ENCODE results near the gene DOCK8.

The DOCK8 gene

DNA sequence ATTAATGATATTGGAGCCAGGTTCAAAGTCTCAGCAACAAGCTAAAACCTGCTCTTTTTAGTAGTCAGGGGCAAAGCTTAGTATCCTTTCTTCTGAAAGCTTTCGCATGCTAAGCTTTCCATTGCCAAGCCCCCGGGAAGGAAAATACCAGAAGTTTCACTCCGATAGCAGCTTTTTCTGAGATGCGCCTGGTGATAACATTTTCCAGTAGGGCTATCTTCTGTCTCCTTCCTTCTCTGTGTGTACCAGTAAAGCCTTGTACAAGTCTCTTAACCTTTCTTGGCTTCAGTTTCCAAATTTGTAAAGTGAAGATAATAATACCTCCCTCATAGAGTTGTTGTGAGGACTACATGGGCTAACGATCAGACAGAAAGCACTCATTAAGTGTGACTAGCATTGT is 36.7 kb downstream of the DOCK8 start (continued):
- TF ChIP-seq POU6F1 (CRISPR knock-in tag; IDR thresholded peaks at IDR 0.05; ENCODE audit: borderline replicate concordance, low read depth) (no peak), ZNF8 (CRISPR knock-in tag; IDR thresholded peaks at IDR 0.05) (no peak), BACH2 (CRISPR knock-in tag; IDR thresholded peaks at IDR 0.05; ENCODE audit: borderline replicate concordance) (no peak), GLIS3 (CRISPR knock-in tag; IDR thresholded peaks at IDR 0.05) (no peak), CREB5 (CRISPR knock-in tag; IDR thresholded peaks at IDR 0.05; ENCODE audit: low read depth) (no peak), ISL1 (CRISPR knock-in tag; IDR thresholded peaks at IDR 0.05) (no peak), ZFP30 (CRISPR knock-in tag; IDR thresholded peaks at IDR 0.05) (no peak)

DNA sequence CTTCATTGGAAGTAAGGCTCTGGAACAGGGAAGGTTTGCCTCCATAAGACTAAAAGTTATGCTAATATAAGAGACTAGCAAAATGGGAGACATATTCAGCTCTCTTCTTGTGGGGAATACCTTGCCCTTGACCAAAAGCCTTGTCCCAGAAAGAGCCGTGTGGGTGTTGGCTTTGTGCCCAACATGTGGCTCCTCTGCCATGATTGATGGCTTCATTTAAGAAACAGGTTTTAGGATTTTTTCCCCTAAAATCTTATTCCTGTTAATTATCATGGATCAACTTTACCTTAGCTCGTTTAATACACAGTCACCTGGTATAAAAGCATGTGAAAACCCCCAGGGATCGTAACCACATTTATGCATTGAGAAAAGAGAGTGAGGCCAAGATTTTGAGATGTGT is 38.9 kb downstream of the DOCK8 start:
- TF ChIP-seq ISL1 (CRISPR knock-in tag; IDR thresholded peaks at IDR 0.05) (no peak), TOX (CRISPR knock-in tag; IDR thresholded peaks at IDR 0.05; ENCODE audit: borderline replicate concordance) (no peak), TCF4 (CRISPR knock-in tag; IDR thresholded peaks at IDR 0.05; ENCODE audit: borderline replicate concordance) (no peak), ZFP3 (CRISPR knock-in tag; IDR thresholded peaks at IDR 0.05) (no peak), RARB (CRISPR knock-in tag; IDR thresholded peaks at IDR 0.05) (no peak), ZC3H10 (CRISPR knock-in tag; IDR thresholded peaks at IDR 0.05) (no peak), SNAI2 (CRISPR knock-in tag; IDR thresholded peaks at IDR 0.05) (no peak), ZNF8 (CRISPR knock-in tag; IDR thresholded peaks at IDR 0.05) (no peak), GLIS3 (CRISPR knock-in tag; IDR thresholded peaks at IDR 0.05) (no peak), ZFP30 (CRISPR knock-in tag; IDR thresholded peaks at IDR 0.05) (no peak), ZNF565 (CRISPR knock-in tag; conservative IDR thresholded peaks at IDR 0.05; ENCODE audit: low read depth) (no peak), ESRRG (CRISPR knock-in tag; IDR thresholded peaks at IDR 0.05) (no peak), CSDC2 (CRISPR knock-in tag; IDR thresholded peaks at IDR 0.05) (no peak), ZNF70 (CRISPR knock-in tag; IDR thresholded peaks at IDR 0.05) (no peak), BACH2 (CRISPR knock-in tag; IDR thresholded peaks at IDR 0.05; ENCODE audit: borderline replicate concordance) (no peak), CREB5 (CRISPR knock-in tag; IDR thresholded peaks at IDR 0.05; ENCODE audit: low read depth) (no peak)
- TF ChIP-seq, protein P1, sequence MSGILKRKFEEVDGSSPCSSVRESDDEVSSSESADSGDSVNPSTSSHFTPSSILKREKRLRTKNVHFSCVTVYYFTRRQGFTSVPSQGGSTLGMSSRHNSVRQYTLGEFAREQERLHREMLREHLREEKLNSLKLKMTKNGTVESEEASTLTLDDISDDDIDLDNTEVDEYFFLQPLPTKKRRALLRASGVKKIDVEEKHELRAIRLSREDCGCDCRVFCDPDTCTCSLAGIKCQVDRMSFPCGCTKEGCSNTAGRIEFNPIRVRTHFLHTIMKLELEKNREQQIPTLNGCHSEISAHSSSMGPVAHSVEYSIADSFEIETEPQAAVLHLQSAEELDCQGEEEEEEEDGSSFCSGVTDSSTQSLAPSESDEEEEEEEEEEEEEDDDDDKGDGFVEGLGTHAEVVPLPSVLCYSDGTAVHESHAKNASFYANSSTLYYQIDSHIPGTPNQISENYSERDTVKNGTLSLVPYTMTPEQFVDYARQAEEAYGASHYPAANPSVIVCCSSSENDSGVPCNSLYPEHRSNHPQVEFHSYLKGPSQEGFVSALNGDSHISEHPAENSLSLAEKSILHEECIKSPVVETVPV (CRISPR knock-in tag; IDR thresholded peaks at IDR 0.05): no peak
- TF ChIP-seq, protein P2, sequence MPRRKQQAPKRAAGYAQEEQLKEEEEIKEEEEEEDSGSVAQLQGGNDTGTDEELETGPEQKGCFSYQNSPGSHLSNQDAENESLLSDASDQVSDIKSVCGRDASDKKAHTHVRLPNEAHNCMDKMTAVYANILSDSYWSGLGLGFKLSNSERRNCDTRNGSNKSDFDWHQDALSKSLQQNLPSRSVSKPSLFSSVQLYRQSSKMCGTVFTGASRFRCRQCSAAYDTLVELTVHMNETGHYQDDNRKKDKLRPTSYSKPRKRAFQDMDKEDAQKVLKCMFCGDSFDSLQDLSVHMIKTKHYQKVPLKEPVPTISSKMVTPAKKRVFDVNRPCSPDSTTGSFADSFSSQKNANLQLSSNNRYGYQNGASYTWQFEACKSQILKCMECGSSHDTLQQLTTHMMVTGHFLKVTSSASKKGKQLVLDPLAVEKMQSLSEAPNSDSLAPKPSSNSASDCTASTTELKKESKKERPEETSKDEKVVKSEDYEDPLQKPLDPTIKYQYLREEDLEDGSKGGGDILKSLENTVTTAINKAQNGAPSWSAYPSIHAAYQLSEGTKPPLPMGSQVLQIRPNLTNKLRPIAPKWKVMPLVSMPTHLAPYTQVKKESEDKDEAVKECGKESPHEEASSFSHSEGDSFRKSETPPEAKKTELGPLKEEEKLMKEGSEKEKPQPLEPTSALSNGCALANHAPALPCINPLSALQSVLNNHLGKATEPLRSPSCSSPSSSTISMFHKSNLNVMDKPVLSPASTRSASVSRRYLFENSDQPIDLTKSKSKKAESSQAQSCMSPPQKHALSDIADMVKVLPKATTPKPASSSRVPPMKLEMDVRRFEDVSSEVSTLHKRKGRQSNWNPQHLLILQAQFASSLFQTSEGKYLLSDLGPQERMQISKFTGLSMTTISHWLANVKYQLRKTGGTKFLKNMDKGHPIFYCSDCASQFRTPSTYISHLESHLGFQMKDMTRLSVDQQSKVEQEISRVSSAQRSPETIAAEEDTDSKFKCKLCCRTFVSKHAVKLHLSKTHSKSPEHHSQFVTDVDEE (CRISPR knock-in tag; IDR thresholded peaks at IDR 0.05): no peak
- ATAC-seq: no peak

DNA sequence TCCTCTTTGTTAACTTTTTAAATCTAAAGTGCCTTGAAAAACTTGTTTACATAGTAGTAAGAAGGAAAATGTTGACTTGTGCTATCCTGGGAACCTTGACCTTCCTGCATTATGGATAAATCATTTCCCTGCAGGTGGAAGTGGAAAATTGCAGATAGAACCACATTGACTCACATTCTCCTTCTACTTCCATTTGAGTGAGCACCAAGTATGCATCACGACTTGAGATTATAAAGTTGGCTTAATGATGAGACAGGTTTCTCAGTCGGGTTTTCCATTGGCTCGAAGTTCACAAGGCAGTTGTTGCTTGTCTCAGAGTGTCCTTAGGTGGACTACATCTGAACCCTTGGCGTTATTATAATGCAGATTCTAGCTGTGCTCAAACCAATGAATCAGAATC is 39.9 kb downstream of the DOCK8 start:
- ATAC-seq: no peak
- TF ChIP-seq TOX (CRISPR knock-in tag; IDR thresholded peaks at IDR 0.05; ENCODE audit: borderline replicate concordance) (no peak), ZNF70 (CRISPR knock-in tag; IDR thresholded peaks at IDR 0.05) (no peak), ZNF565 (CRISPR knock-in tag; conservative IDR thresholded peaks at IDR 0.05; ENCODE audit: low read depth) (no peak), TCF4 (CRISPR knock-in tag; IDR thresholded peaks at IDR 0.05; ENCODE audit: borderline replicate concordance) (no peak), RARB (CRISPR knock-in tag; IDR thresholded peaks at IDR 0.05) (no peak), CREB5 (CRISPR knock-in tag; IDR thresholded peaks at IDR 0.05; ENCODE audit: low read depth) (no peak), CSDC2 (CRISPR knock-in tag; IDR thresholded peaks at IDR 0.05) (no peak), PPARA (CRISPR knock-in tag; IDR thresholded peaks at IDR 0.05; ENCODE audit: borderline replicate concordance) (no peak)

All from SK-N-SH treated with all-trans-retinoic acid at 6 μM for 48 hours (cell line).